Astrocyte (in vitro differentiated cells and primary cell): ENCODE measurements around the gene PCGF2.

Source experiments
- CTCF ChIP-seq: IDR thresholded peaks from 2 replicates; pipeline ENCODE4 v1.5.1; 2011; ENCODE audit warnings: low read depth, mild to moderate bottlenecking, inconsistent platforms, low read length, moderate library complexity; ENCODE audit not compliant: insufficient read depth
- EZH2 ChIP-seq: IDR thresholded peaks from 2 replicates; pipeline ENCODE4 v1.6.1; 2012; ENCODE audit warnings: mild to moderate bottlenecking, low read length, inconsistent platforms; ENCODE audit not compliant: insufficient read depth

GRCh38 chr17:38797158-38797490 lies 49.0 kb upstream of the PCGF2 start:
- TF ChIP-seq CTCF = no peak
- TF ChIP-seq EZH2 = no peak
